ENCODE data around the gene DLL3.

DNA sequence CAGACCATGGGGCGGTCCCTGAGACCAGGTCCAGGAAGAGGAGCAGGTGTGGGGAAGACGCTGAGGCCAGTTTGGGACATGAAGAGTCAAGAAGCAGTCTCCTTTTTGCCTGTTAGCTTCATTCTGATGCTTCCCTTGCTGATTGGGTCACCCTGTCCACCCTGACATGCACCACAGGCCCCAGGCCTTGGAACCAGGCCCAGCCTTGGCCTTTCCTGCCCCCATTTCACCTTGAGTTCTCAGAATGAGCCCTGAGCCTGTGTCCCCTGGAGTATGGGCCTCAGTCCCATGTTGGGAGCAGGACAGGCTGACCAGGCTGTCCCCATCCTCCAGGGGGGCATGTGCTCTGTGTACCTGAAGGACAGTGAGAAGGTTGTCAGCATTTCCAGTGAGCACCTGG, 23.0 kb upstream of the DLL3 start:
- TF ChIP-seq, protein P1, sequence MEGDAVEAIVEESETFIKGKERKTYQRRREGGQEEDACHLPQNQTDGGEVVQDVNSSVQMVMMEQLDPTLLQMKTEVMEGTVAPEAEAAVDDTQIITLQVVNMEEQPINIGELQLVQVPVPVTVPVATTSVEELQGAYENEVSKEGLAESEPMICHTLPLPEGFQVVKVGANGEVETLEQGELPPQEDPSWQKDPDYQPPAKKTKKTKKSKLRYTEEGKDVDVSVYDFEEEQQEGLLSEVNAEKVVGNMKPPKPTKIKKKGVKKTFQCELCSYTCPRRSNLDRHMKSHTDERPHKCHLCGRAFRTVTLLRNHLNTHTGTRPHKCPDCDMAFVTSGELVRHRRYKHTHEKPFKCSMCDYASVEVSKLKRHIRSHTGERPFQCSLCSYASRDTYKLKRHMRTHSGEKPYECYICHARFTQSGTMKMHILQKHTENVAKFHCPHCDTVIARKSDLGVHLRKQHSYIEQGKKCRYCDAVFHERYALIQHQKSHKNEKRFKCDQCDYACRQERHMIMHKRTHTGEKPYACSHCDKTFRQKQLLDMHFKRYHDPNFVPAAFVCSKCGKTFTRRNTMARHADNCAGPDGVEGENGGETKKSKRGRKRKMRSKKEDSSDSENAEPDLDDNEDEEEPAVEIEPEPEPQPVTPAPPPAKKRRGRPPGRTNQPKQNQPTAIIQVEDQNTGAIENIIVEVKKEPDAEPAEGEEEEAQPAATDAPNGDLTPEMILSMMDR (IDR thresholded peaks at IDR 0.05): no peak
- TF ChIP-seq POLR2A (IDR thresholded peaks at IDR 0.05): no peak
